IMR-90 (cell line): Measurements from ENCODE around the gene SDC3.

ENCODE experiments used
- BHLHE40 ChIP-seq: fragments of 150-350 bp; IDR thresholded peaks from 2 replicates; pipeline ENCODE4 v1.6.1; 2016; ENCODE audit warnings: mild to moderate bottlenecking, low read depth, low read length
- CEBPB ChIP-seq: IDR thresholded peaks from 2 replicates; pipeline ENCODE4 v1.6.1; 2012; ENCODE audit warnings: low read depth, low read length, improper control_type of control experiment
- CHD1 ChIP-seq: IDR thresholded peaks from 2 replicates; pipeline ENCODE4 v1.6.1; 2012; ENCODE audit warnings: low read depth, low read length, improper control_type of control experiment
- CTCF ChIP-seq: conservative IDR thresholded peaks from 2 replicates; pipeline ENCODE4 v1.5.1; 2012; ENCODE audit warnings: mild to moderate bottlenecking, low read depth, low read length, improper control_type of control experiment
- ELK1 ChIP-seq: fragments of 150-350 bp; IDR thresholded peaks from 2 replicates; pipeline ENCODE4 v1.6.1; 2016; ENCODE audit warnings: low read depth, mild to moderate bottlenecking, low read length, moderate library complexity, borderline replicate concordance
- FOS ChIP-seq: fragments of 150-350 bp; IDR thresholded peaks from 2 replicates; pipeline ENCODE4 v1.6.1; 2016; ENCODE audit warnings: low read depth, low read length
- MAZ ChIP-seq: IDR thresholded peaks from 2 replicates; pipeline ENCODE4 v1.6.1; 2012; ENCODE audit warnings: low read depth, mild to moderate bottlenecking, low read length, improper control_type of control experiment, moderate library complexity, borderline replicate concordance
- MXI1 ChIP-seq: IDR thresholded peaks from 2 replicates; pipeline ENCODE4 v1.6.1; 2012; ENCODE audit warnings: low read depth, mild to moderate bottlenecking, low read length, moderate library complexity, borderline replicate concordance
- NFE2L2 ChIP-seq: fragments of 150-350 bp; IDR thresholded peaks from 2 replicates; pipeline ENCODE4 v1.6.1; 2016; ENCODE audit warnings: low read depth, mild to moderate bottlenecking, low read length
- POLR2A ChIP-seq: IDR thresholded peaks from 2 replicates; pipeline ENCODE4 v1.6.1; 2012; ENCODE audit warnings: mild to moderate bottlenecking, low read depth, low read length
- RAD21 ChIP-seq: IDR thresholded peaks from 2 replicates; pipeline ENCODE4 v1.6.1; 2012; ENCODE audit warnings: low read length, improper control_type of control experiment
- RFX5 ChIP-seq: IDR thresholded peaks from 2 replicates; pipeline ENCODE4 v1.8.0; 2012; ENCODE audit warnings: low read depth, mild to moderate bottlenecking, low read length, moderate library complexity
- SMC3 ChIP-seq: fragments of 150-350 bp; IDR thresholded peaks from 2 replicates; pipeline ENCODE4 v1.6.1; 2016; ENCODE audit warnings: low read depth, mild to moderate bottlenecking, antibody characterized with exemption, low read length, moderate library complexity
- TF ChIP-seq, protein P1 (sequence below): fragments of 150-350 bp; IDR thresholded peaks from 2 replicates; pipeline ENCODE4 v1.6.1; 2017; ENCODE audit warnings: mild to moderate bottlenecking, antibody characterized with exemption, low read length, low read depth

- TF ChIP-seq POLR2A (no peak), RFX5 (no peak), BHLHE40 (no peak), CTCF (no peak), RAD21 (no peak), MXI1 (no peak), CHD1 (no peak), NFE2L2 (no peak), SMC3 (no peak), MAZ (no peak), CEBPB (no peak), FOS (no peak), ELK1 (no peak)
- TF ChIP-seq, protein P1, sequence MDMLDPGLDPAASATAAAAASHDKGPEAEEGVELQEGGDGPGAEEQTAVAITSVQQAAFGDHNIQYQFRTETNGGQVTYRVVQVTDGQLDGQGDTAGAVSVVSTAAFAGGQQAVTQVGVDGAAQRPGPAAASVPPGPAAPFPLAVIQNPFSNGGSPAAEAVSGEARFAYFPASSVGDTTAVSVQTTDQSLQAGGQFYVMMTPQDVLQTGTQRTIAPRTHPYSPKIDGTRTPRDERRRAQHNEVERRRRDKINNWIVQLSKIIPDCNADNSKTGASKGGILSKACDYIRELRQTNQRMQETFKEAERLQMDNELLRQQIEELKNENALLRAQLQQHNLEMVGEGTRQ: no peak
Observed at GRCh38 chr1:30883389-30884172, 25.0 kb downstream of the SDC3 start.
